GM19452 (cell line): ENCODE measurements around the gene ESYT1.

Experiments
- ATAC-seq: cut with Tn5 transposase; IDR thresholded peaks from one replicate; pipeline ENCODE4 v1.9.1; 2021; ENCODE audit not compliant: unreplicated experiment

Gene ESYT1

GRCh38 chr12:56186957-56187356 lies 58.9 kb downstream of the ESYT1 start:
- ATAC-seq, result no peak

- no peak for ATAC-seq
These were observed 60.2 kb downstream of the ESYT1 start for GRCh38 chr12:56188131-56188777.

- no peak for ATAC-seq
These were observed 60.7 kb downstream of the ESYT1 start for GRCh38 chr12:56188778-56189098.

GRCh38 chr12:56189099-56189917 lies 61.2 kb downstream of the ESYT1 start, which contains the start of gene SMARCC2:
SMARCC2 (minus strand) TSS chr12:56189483; CDS start chr12:56189461, 22 bp downstream.
- peak; percentile 70 for ATAC-seq

GRCh38 chr12:56189918-56190694 lies 62.0 kb downstream of the ESYT1 start:
- ATAC-seq, result peak; percentile 30

- ATAC-seq, result no peak
These were observed 62.7 kb downstream of the ESYT1 start for GRCh38 chr12:56190695-56191155.

- no peak for ATAC-seq
These were observed 64.5 kb downstream of the ESYT1 start for GRCh38 chr12:56192582-56192981.

GRCh38 chr12:56193025-56193578 lies 65.0 kb downstream of the ESYT1 start:
- ATAC-seq, result no peak
